Activated CD4-positive, alpha-beta T cell treated with anti-CD3 and anti-CD28 coated beads, Interleukin-2, amount 10 ng/mL, durations not matched to agents 24 days and 14 days (primary cell): ENCODE measurements around the gene PRKCA. TPM values are rescaled to one million over a fixed set of nuclear protein-coding genes. Genes with fewer than 3 reads are reported as not detected.

Experiments used
- DNase-seq: peaks from one replicate; pipeline ENCODE4 v3.0.0; 2022
- H3K27ac Mint-ChIP-seq: one replicate; pipeline ENCODE4 v1.8.0; 2022; ENCODE audit warnings: mild to moderate bottlenecking, mixed read lengths
- H3K27me3 Mint-ChIP-seq: one replicate; pipeline ENCODE4 v1.8.0; 2022; ENCODE audit warnings: mixed read lengths
- H3K36me3 Mint-ChIP-seq: one replicate; pipeline ENCODE4 v1.8.0; 2022; ENCODE audit warnings: low read depth, mild to moderate bottlenecking, mixed read lengths
- H3K4me1 Mint-ChIP-seq: one replicate; pipeline ENCODE4 v1.8.0; 2021; ENCODE audit warnings: mixed read lengths
- H3K4me3 Mint-ChIP-seq: one replicate; pipeline ENCODE4 v1.8.0; 2022; ENCODE audit warnings: mild to moderate bottlenecking, moderate library complexity, mixed read lengths
- H3K9me3 Mint-ChIP-seq: one replicate; pipeline ENCODE4 v1.8.0; 2021; ENCODE audit warnings: mixed read lengths
- intact Hi-C: fragments of 100-400 bp; cut with micrococcal nuclease; formaldehyde crosslinking; loops from one replicate; pipeline ENCODE4 v1.15.1; 2023
- total RNA-seq: library from RNA; stranded (reverse); gene quantifications from 2 replicates; pipeline ENCODE4 v1.2.3, GENCODE V29; 2022

Gene PRKCA
- total RNA-seq, 1 donor from 2014 or later: 164 TPM

GRCh38 chr17:66547151-66547865, 244.9 kb downstream of the PRKCA start:
- no peak for DNase-seq
- H3K27me3 Mint-ChIP-seq: no peaks in the 10 kb centered on the region
- intact Hi-C loops: loop anchor here (1.0 to 10.0 kb wide), 6 partner anchors 29 to 148 kb away; no protein-coding TSS in a partner anchor
- H3K36me3 Mint-ChIP-seq: peaks cover 34% of the 10 kb centered on the region
- H3K9me3 Mint-ChIP-seq: no peaks in the 10 kb centered on the region
- peak overlapping the region; percentile 89 for H3K27ac Mint-ChIP-seq
- H3K4me3 Mint-ChIP-seq: peak overlapping the region; percentile 68
- H3K4me1 Mint-ChIP-seq: peaks cover 55% of the 10 kb centered on the region

- Mint-ChIP-seq H3K9me3 (no peaks in the 10 kb centered on the region), H3K27me3 (no peaks in the 10 kb centered on the region), H3K27ac (peak overlapping the region; percentile 89), H3K36me3 (peaks cover 32% of the 10 kb centered on the region), H3K4me1 (peaks cover 48% of the 10 kb centered on the region), H3K4me3 (peak overlapping the region; percentile 68)
- peak; percentile 78 for DNase-seq
- intact Hi-C loops: loop anchor here (5.0 to 10.0 kb wide), 2 partner anchors 87 to 119 kb away; no protein-coding TSS in a partner anchor
These were observed 245.7 kb downstream of the PRKCA start for GRCh38 chr17:66548158-66548557.

- DNase-seq: no peak
- intact Hi-C loops: loop anchor here (5.0 to 10.0 kb wide), 2 partner anchors 86 to 119 kb away; no protein-coding TSS in a partner anchor
- Mint-ChIP-seq H3K4me1 (peaks cover 45% of the 10 kb centered on the region), H3K36me3 (peaks cover 34% of the 10 kb centered on the region), H3K27ac (peak overlapping the region; percentile 89), H3K9me3 (no peaks in the 10 kb centered on the region), H3K27me3 (no peaks in the 10 kb centered on the region), H3K4me3 (no peak overlapping the region)
These were observed 246.4 kb downstream of the PRKCA start for GRCh38 chr17:66548659-66549310.

GRCh38 chr17:66549311-66549704, 246.9 kb downstream of the PRKCA start:
- intact Hi-C loops: loop anchor here (5.0 to 10.0 kb wide), 2 partner anchors 85 to 118 kb away; no protein-coding TSS in a partner anchor

GRCh38 chr17:66549731-66550207, 247.4 kb downstream of the PRKCA start:
- intact Hi-C loops: loop anchor here (5.0 to 10.0 kb wide), 2 partner anchors 85 to 118 kb away; no protein-coding TSS in a partner anchor
- Mint-ChIP-seq H3K4me1 (peaks cover 45% of the 10 kb centered on the region), H3K27me3 (no peaks in the 10 kb centered on the region), H3K9me3 (no peaks in the 10 kb centered on the region), H3K4me3 (no peak overlapping the region), H3K27ac (no peak overlapping the region), H3K36me3 (peaks cover 33% of the 10 kb centered on the region)
- DNase-seq: no peak

More at GRCh38 chr17:66549311-66549704, 246.9 kb downstream of the PRKCA start:
- H3K4me3 Mint-ChIP-seq: no peak overlapping the region
- no peak overlapping the region for H3K27ac Mint-ChIP-seq
- no peaks in the 10 kb centered on the region for H3K27me3 Mint-ChIP-seq
- peaks cover 33% of the 10 kb centered on the region for H3K36me3 Mint-ChIP-seq
- DNase-seq: no peak
- H3K4me1 Mint-ChIP-seq: peaks cover 45% of the 10 kb centered on the region
- H3K9me3 Mint-ChIP-seq: no peaks in the 10 kb centered on the region

- intact Hi-C loops: no loop called here
- no peaks in the 10 kb centered on the region for H3K27me3 Mint-ChIP-seq
- no peak overlapping the region for H3K27ac Mint-ChIP-seq
- no peaks in the 10 kb centered on the region for H3K9me3 Mint-ChIP-seq
- DNase-seq: no peak
- H3K4me1 Mint-ChIP-seq: peaks cover 38% of the 10 kb centered on the region
- no peak overlapping the region for H3K4me3 Mint-ChIP-seq
- H3K36me3 Mint-ChIP-seq: peaks cover 26% of the 10 kb centered on the region
These were observed 249.4 kb downstream of the PRKCA start for GRCh38 chr17:66551839-66552238.

- Mint-ChIP-seq H3K4me1 (peaks cover 35% of the 10 kb centered on the region), H3K4me3 (no peak overlapping the region), H3K27me3 (no peaks in the 10 kb centered on the region), H3K36me3 (peaks cover 25% of the 10 kb centered on the region), H3K27ac (no peak overlapping the region), H3K9me3 (no peaks in the 10 kb centered on the region)
- intact Hi-C loops: no loop called here
- DNase-seq: no peak
These were observed 250.0 kb downstream of the PRKCA start for GRCh38 chr17:66552371-66552770.

GRCh38 chr17:66555605-66556004, 253.2 kb downstream of the PRKCA start:
- H3K9me3 Mint-ChIP-seq: no peaks in the 10 kb centered on the region
- peaks cover 22% of the 10 kb centered on the region for H3K4me1 Mint-ChIP-seq
- intact Hi-C loops: no loop called here

GRCh38 chr17:66557200-66557599, 254.8 kb downstream of the PRKCA start:
- Mint-ChIP-seq H3K4me3 (no peak overlapping the region), H3K9me3 (no peaks in the 10 kb centered on the region), H3K4me1 (peaks cover 21% of the 10 kb centered on the region), H3K27me3 (no peaks in the 10 kb centered on the region), H3K27ac (no peak overlapping the region), H3K36me3 (peaks cover 27% of the 10 kb centered on the region)
- intact Hi-C loops: no loop called here
- DNase-seq: no peak

More at GRCh38 chr17:66555605-66556004, 253.2 kb downstream of the PRKCA start:
- DNase-seq: no peak
- Mint-ChIP-seq H3K4me3 (no peak overlapping the region), H3K27ac (no peak overlapping the region), H3K36me3 (peaks cover 20% of the 10 kb centered on the region), H3K27me3 (no peaks in the 10 kb centered on the region)

GRCh38 chr17:66557886-66558285, 255.5 kb downstream of the PRKCA start:
- no peak overlapping the region for H3K27ac Mint-ChIP-seq
- DNase-seq: no peak
- H3K36me3 Mint-ChIP-seq: peaks cover 27% of the 10 kb centered on the region
- H3K4me1 Mint-ChIP-seq: peaks cover 21% of the 10 kb centered on the region
- H3K9me3 Mint-ChIP-seq: no peaks in the 10 kb centered on the region
- no peak overlapping the region for H3K4me3 Mint-ChIP-seq
- intact Hi-C loops: no loop called here
- no peaks in the 10 kb centered on the region for H3K27me3 Mint-ChIP-seq

GRCh38 chr17:66560691-66561090, 258.3 kb downstream of the PRKCA start:
- peaks cover 27% of the 10 kb centered on the region for H3K4me1 Mint-ChIP-seq
- H3K27me3 Mint-ChIP-seq: no peaks in the 10 kb centered on the region
- intact Hi-C loops: no loop called here

GRCh38 chr17:66562119-66562518, 259.7 kb downstream of the PRKCA start:
- Mint-ChIP-seq H3K27ac (no peak overlapping the region), H3K4me1 (peaks cover 30% of the 10 kb centered on the region), H3K36me3 (peaks cover 13% of the 10 kb centered on the region), H3K9me3 (no peaks in the 10 kb centered on the region), H3K27me3 (no peaks in the 10 kb centered on the region), H3K4me3 (no peak overlapping the region)
- DNase-seq: no peak
- intact Hi-C loops: no loop called here

More at GRCh38 chr17:66560691-66561090, 258.3 kb downstream of the PRKCA start:
- no peak for DNase-seq
- peaks cover 18% of the 10 kb centered on the region for H3K36me3 Mint-ChIP-seq
- no peaks in the 10 kb centered on the region for H3K9me3 Mint-ChIP-seq
- no peak overlapping the region for H3K4me3 Mint-ChIP-seq
- H3K27ac Mint-ChIP-seq: no peak overlapping the region

- H3K36me3 Mint-ChIP-seq: peaks cover 26% of the 10 kb centered on the region
- H3K9me3 Mint-ChIP-seq: no peaks in the 10 kb centered on the region
- peaks cover 38% of the 10 kb centered on the region for H3K4me1 Mint-ChIP-seq
- no peak overlapping the region for H3K4me3 Mint-ChIP-seq
- no peaks in the 10 kb centered on the region for H3K27me3 Mint-ChIP-seq
- intact Hi-C loops: loop anchor here (5.0 kb wide), 2 partner anchors 258 to 363 kb away; no protein-coding TSS in a partner anchor
- peak overlapping the region; percentile 18 for H3K27ac Mint-ChIP-seq
- DNase-seq: no peak
These were observed 262.6 kb downstream of the PRKCA start for GRCh38 chr17:66564992-66565465.
